GM15510 (cell line): ENCODE data around the gene HK1.

Experiments
- POLR2A ChIP-seq: IDR thresholded peaks from 3 replicates; pipeline ENCODE4 v1.6.1; 2011; ENCODE audit warnings: borderline replicate concordance; ENCODE audit not compliant: insufficient read length; ENCODE audit errors: extremely low read depth

Gene HK1

GRCh38 chr10:69332278-69333010, 54.1 kb downstream of the HK1 start:
- TF ChIP-seq POLR2A: no peak

GRCh38 chr10:69333205-69333604, 54.9 kb downstream of the HK1 start:
- no peak for TF ChIP-seq POLR2A

GRCh38 chr10:69334302-69335062, 56.2 kb downstream of the HK1 start:
- no peak for TF ChIP-seq POLR2A

- no peak for TF ChIP-seq POLR2A
These were observed 56.8 kb downstream of the HK1 start for GRCh38 chr10:69335063-69335587.

GRCh38 chr10:69335613-69336012, 57.3 kb downstream of the HK1 start:
- no peak for TF ChIP-seq POLR2A

- no peak for TF ChIP-seq POLR2A
These were observed 58.6 kb downstream of the HK1 start for GRCh38 chr10:69336952-69337295.

- TF ChIP-seq POLR2A: no peak
These were observed 59.2 kb downstream of the HK1 start for GRCh38 chr10:69337296-69338132.

- no peak for TF ChIP-seq POLR2A
These were observed 59.8 kb downstream of the HK1 start for GRCh38 chr10:69338133-69338456.

GRCh38 chr10:69338547-69339450, 60.5 kb downstream of the HK1 start:
- no peak for TF ChIP-seq POLR2A

- TF ChIP-seq POLR2A: no peak
These were observed 62.4 kb downstream of the HK1 start for GRCh38 chr10:69340695-69341094.

GRCh38 chr10:69343905-69344304, 65.6 kb downstream of the HK1 start:
- no peak for TF ChIP-seq POLR2A

GRCh38 chr10:69344591-69345252, 66.4 kb downstream of the HK1 start:
- TF ChIP-seq POLR2A: no peak

- no peak for TF ChIP-seq POLR2A
These were observed 67.1 kb downstream of the HK1 start for GRCh38 chr10:69345402-69345801.
